GM19099 (cell line): Measurements from ENCODE around the gene ATP6V1G2.

ENCODE experiments used
- POLR2A ChIP-seq: IDR thresholded peaks from 3 replicates; pipeline ENCODE4 v1.6.1; 2011; ENCODE audit warnings: low read depth; ENCODE audit not compliant: insufficient read length; ENCODE audit errors: extremely low read depth

ATP6V1G2 gene

GRCh38 chr6:31579119-31579505, 32.7 kb upstream of the ATP6V1G2 start:
- TF ChIP-seq POLR2A = no peak

GRCh38 chr6:31578184-31579118, 32.0 kb upstream of the ATP6V1G2 start:
- TF ChIP-seq POLR2A = peak; percentile 57

GRCh38 chr6:31577579-31577966, 31.2 kb upstream of the ATP6V1G2 start:
- peak; percentile 29 for TF ChIP-seq POLR2A

- TF ChIP-seq POLR2A = peak; percentile 62
These were observed 30.6 kb upstream of the ATP6V1G2 start for GRCh38 chr6:31576897-31577578.

- TF ChIP-seq POLR2A = no peak
These were observed 29.7 kb upstream of the ATP6V1G2 start for GRCh38 chr6:31575952-31576685.

- peak; percentile 100 for TF ChIP-seq POLR2A
These were observed 29.0 kb upstream of the ATP6V1G2 start, which contains the start of gene TNF for GRCh38 chr6:31575335-31575901. TNF (plus strand) TSS chr6:31575565; CDS start chr6:31575742, 177 bp downstream.

GRCh38 chr6:31574106-31575061, 28.0 kb upstream of the ATP6V1G2 start:
- TF ChIP-seq POLR2A = peak; percentile 7

GRCh38 chr6:31573239-31574105, 27.1 kb upstream of the ATP6V1G2 start:
- TF ChIP-seq POLR2A = no peak

- peak; percentile 94 for TF ChIP-seq POLR2A
These were observed 25.9 kb upstream of the ATP6V1G2 start, which contains the start of gene LTA for GRCh38 chr6:31572041-31572911. LTA (plus strand) TSS chr6:31572289; CDS start chr6:31572743, 454 bp downstream.

GRCh38 chr6:31569861-31570536, 23.6 kb upstream of the ATP6V1G2 start:
- no peak for TF ChIP-seq POLR2A

GRCh38 chr6:31568537-31568961, 22.1 kb upstream of the ATP6V1G2 start:
- peak; percentile 51 for TF ChIP-seq POLR2A

GRCh38 chr6:31567531-31568370, 21.3 kb upstream of the ATP6V1G2 start:
- TF ChIP-seq POLR2A = no peak
